Occipital lobe (tissue), 2 donors: ENCODE results near the gene C9orf72. TPM values are rescaled to one million over a fixed set of nuclear protein-coding genes. Genes with fewer than 3 reads are reported as not detected.
"Not testable (repeated sequence)": the region's sequence is repeated elsewhere in the genome, so short reads cannot be mapped to it uniquely, and the experiment has no call there.

Source experiments
- DNase-seq: peaks from one replicate; lab custom pipeline; 2025; lab: John Stamatoyannopoulos, UW
- total RNA-seq: library from RNA; depleted of rRNA; stranded (reverse); fragments of >200 nt; gene quantifications from one replicate; pipeline ENCODE4 v1.2.3, GENCODE V29; 2014

C9orf72 gene, protein sequence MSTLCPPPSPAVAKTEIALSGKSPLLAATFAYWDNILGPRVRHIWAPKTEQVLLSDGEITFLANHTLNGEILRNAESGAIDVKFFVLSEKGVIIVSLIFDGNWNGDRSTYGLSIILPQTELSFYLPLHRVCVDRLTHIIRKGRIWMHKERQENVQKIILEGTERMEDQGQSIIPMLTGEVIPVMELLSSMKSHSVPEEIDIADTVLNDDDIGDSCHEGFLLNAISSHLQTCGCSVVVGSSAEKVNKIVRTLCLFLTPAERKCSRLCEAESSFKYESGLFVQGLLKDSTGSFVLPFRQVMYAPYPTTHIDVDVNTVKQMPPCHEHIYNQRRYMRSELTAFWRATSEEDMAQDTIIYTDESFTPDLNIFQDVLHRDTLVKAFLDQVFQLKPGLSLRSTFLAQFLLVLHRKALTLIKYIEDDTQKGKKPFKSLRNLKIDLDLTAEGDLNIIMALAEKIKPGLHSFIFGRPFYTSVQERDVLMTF
- 69.3 TPM for total RNA-seq

- DNase-seq: peak; percentile 91
Measured at GRCh38 chr9:27572918-27573633, at the start of gene C9orf72. Gene C9orf72, minus strand, starts transcription at chr9:27573481. Its CDS starts 6,361 bp downstream, at chr9:27567120.

DNA sequence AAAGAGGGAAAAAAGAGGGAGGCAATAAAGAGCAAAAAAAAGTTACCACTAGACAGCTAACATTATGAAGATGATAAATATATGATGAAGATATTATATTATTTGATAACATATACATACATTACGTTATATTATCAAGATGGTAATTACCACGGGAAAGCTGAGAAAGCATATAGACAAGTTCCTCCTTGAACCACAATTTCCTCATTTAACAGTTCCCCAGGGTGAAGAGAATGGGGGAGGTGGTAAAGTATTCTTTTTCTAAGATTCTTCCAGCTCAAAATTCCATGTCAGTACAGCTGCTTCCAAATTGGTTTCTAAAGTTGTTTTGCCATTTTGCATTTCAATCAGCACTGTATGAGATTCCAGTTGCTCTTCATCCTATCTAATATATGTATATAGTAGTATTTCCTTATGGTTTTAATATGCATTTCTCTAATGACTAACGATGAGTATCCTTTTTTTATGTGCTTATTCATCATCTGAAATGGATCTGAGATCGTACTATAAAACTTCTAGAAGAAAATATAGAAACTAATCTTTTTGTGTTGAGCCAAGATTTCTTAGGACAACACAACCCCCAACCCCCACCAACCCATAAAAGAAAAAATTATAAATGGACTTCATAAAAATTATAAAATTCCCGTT, 49.5 kb upstream of the C9orf72 start:
- DNase-seq: no peak

DNA sequence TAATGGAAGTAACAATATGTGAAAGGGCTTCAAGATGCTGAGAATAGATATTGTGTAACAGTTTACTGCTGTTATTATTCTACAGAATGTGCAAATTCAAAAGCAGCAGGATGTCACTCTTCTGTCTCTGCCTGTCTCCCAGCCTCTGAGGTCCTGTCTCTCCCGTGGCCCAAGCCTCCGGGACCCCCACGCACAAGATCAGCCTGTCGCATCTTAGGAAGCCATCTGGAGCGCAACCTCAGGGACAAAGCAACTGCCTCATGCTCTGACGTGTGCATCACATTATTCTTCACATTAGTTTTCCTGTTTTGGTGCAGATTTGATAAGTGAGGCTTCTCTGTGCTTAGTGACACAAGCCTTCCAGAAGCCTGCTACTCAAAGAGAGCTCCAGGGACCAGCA, 46.5 kb upstream of the C9orf72 start:
- DNase-seq: no peak

GRCh38 chr9:27618066-27618465, 44.8 kb upstream of the C9orf72 start:
- no peak for DNase-seq

DNA sequence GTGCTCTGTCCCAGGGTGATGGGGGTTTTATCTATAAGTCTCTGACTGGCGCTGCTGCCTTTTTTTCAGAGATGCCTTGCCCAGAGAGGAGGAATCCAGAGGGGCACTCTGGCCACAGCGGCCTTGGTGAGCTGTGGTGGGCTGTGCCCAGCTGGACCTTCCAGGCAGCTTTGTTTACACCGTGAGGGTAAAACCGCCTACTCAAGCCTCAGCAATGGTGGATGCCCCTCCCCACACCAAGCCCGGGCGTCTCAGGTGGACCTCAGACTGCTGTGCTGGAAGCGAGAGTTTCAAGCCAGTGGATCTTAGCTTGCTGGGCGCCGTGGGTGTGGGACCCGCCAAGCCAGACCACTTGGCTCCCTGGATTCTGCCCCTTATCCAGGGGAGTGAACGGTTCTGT, 41.3 kb upstream of the C9orf72 start:
- no peak for DNase-seq

DNA sequence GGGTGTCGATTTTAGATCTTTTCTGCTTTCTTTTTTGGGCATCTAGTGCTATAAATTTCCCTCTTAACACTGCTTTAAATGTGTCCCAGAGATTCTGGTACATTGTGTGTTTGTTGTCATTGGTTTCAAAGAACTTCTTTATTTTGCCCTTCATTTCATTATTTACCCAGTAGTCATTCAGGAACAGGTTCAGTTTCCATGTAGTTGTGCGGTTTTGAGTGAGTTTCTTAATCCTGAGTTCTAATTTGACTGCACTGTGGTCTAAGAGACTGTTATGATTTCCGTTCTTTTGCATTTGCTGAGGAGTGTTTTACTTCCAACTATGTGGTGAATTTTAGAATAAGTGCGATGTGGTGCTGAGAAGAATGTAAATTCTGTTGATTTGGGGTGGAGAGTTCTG, 38.8 kb upstream of the C9orf72 start:
- not testable (repeated sequence) for DNase-seq

- DNase-seq: no peak
Measured at GRCh38 chr9:27610622-27611021, 37.3 kb upstream of the C9orf72 start.

DNA sequence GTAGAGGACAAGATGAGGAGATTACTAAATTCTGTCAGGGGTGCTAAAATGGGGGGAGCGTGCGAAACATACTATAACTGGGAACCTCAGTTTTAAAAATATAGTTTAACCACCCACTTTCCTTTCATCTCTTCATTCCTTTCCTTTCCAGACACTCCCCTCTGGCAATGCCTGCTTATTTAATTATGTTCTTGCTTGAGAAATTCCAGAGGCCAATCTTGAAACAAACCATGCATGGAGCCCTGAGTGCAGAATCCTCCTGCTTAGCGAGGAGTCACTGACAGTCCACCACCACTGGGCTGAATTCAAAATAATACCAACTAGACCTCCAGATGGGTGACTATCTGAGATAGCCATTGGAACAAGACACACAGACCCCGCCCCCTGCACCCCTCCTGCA, 29.7 kb upstream of the C9orf72 start:
- no peak for DNase-seq

DNA sequence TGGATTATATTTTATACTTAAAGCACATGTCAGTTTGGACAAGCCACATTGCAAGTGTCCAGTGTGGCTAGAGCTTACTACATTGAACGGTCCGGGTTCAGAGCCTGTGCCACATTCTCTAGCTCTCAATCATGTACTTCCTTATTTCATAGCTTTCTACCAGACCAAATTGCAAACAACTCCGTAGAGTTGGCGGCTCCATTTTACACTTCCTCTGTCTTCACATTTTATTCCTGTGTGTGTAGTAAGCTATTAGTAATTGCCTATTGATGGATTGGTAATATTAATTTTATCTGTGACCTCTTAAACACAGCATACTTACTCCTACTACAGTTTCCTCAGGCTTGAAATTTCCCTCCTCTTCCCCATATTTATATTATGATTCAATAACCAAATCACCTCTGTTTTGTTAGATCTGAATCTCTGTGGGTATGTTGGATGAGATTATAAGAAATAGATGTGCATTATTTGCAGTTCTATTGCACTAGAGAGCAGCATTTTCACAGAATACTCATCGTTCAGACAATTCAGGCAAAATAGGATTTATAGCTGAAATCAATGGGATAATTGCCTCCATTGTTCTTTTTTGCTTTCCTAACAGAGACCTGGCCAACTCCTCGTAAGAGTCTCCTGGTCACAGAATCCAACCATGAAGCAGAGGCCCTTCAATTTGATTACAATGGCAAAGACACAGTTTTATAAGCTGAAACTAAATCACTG, 29.0 kb upstream of the C9orf72 start:
- no peak for DNase-seq

DNA sequence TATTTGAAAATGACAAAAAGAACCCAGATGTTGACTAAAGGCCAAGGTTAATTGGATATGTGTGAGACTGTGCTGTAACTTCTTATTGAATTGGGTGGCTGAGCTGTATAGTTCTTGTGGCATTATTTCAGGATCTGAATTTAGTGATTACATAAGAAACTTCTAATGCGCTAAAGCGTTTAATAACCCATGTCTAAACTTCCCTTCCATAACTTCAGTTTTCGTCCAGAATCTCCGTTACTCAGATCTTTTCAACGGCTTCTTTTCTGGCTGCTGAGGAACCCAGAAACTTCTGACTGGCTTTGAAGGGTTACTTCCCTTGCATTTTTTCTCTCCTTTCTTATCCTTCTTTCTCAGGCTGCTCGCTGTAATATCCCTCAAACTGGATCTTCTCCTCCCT, 28.1 kb upstream of the C9orf72 start:
- DNase-seq: no peak

- DNase-seq: peak; percentile 34
Measured at GRCh38 chr9:27600256-27600655, 27.0 kb upstream of the C9orf72 start.

DNA sequence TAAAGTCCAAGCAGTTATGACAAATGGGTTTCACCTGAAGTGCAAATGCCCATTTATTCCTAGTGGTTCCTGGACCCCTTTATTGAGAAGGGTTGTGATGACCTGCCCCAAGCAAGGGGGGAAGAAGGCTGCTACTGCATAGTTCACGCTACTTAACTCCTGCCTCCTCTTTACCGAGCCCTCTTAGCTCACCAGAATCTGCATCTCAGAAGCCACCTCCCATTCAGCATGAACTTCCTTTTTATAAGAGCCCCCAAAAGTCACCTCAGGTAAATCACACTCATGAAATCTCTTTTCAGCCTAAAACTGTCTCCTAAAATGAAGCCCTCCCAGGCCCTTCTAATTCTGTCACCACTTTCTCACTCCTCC, 26.6 kb upstream of the C9orf72 start:
- no peak for DNase-seq

- DNase-seq: no peak
Measured at GRCh38 chr9:27599102-27599869, 26.0 kb upstream of the C9orf72 start.

DNA sequence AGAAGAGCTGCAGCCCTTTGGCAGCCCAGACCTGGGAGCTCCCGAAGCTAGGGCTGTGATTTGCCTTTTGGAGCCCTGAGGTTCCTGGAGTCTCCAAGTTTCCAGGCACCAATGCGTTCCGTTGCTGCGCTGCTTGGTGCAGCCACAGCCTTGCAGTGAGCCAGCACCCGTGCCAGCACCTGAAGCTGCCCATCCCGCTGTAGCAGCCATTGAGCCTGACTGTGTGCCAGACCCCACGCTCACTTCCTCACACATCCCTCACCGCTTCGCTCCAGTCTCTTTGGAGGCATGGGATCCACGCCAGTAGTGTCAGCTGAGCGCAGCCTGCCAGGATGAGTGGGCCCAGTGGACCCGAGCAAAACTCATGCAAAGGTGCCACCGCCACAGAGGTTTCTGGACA, 22.5 kb upstream of the C9orf72 start:
- DNase-seq: no peak

- DNase-seq: no peak
Measured at GRCh38 chr9:27591672-27592071, 18.4 kb upstream of the C9orf72 start.

- DNase-seq: no peak
Measured at GRCh38 chr9:27591093-27591492, 17.8 kb upstream of the C9orf72 start.

GRCh38 chr9:27590651-27591050, 17.4 kb upstream of the C9orf72 start:
- no peak for DNase-seq

DNA sequence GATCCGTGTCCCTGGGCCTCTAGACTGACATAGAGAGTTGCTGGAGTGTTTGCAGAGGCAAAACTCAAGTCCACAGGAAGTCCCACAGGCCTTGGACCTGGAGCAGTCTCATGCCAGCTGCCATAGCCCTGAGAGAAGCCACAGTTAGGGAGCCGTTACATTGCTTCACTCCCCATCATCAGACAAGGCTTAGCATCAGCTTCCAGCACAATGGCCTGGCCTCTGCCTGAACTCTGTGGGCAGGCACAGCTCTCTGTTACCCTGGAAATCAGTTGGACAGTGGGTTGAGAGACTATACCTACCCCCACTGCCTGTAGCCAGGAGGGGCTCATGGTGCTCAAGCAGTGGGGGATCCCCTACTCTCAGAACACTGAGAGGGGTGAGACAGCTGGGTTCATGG, 16.2 kb upstream of the C9orf72 start:
- no peak for DNase-seq

GRCh38 chr9:27586304-27586703, 13.0 kb upstream of the C9orf72 start:
- DNase-seq: no peak

- DNase-seq: no peak
Measured at GRCh38 chr9:27584931-27585330, 11.7 kb upstream of the C9orf72 start.

DNA sequence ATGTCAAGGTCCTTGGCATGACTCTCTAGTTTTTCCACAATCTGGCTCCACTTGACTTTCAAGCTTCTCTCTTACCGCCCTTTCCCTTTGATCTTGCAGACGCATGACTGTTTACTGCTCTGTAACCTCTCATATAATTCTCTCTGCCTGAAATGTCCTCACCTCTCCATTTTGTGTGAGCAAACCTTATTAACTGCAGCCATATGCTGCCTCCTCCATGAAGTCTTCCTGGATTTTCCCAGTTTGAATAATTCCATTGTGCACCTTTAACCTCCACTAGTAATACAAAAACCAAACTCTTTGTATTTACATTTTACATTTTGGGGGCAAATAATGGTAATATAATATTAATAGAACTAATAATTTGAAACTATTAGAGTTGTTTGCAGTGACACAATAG, 9.5 kb upstream of the C9orf72 start:
- no peak for DNase-seq
